GM12874 (cell line): ENCODE measurements around the gene TPRG1.

Experiments used
- CTCF ChIP-seq: IDR thresholded peaks from 2 replicates; pipeline ENCODE4 v1.5.1; 2011; ENCODE audit warnings: low read depth, mild to moderate bottlenecking, control low read depth, low read length, moderate library complexity; ENCODE audit not compliant: insufficient read depth

The TPRG1 gene

DNA sequence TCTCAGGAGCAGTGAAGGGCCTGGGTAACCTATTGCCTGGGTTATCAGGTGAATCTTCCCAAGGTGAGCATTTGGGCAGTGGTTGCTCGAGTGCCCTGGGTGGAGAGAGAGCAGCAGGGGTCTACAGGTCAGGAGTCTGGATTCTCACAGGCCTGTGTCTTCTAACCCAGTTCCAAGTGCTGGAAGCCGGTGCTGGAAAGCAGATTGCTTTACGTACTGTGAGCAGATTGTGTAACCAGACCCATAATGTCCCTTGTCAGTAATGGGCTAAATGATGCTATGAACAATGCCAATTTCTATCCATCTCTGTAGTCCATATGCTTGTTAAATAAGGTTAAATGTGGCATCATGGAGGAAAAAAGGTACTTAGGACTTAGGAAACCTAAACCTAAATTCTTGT lies 106.5 kb downstream of the TPRG1 start:
- no peak for TF ChIP-seq CTCF

GRCh38 chr3:189282189-189282588 lies 110.4 kb downstream of the TPRG1 start:
- no peak for TF ChIP-seq CTCF

- no peak for TF ChIP-seq CTCF
Measured at GRCh38 chr3:189282741-189283140, 111.0 kb downstream of the TPRG1 start.

GRCh38 chr3:189286188-189286587 lies 114.4 kb downstream of the TPRG1 start:
- TF ChIP-seq CTCF = no peak

GRCh38 chr3:189286916-189287315 lies 115.1 kb downstream of the TPRG1 start:
- TF ChIP-seq CTCF = no peak

GRCh38 chr3:189288348-189289235 lies 116.8 kb downstream of the TPRG1 start:
- no peak for TF ChIP-seq CTCF

DNA sequence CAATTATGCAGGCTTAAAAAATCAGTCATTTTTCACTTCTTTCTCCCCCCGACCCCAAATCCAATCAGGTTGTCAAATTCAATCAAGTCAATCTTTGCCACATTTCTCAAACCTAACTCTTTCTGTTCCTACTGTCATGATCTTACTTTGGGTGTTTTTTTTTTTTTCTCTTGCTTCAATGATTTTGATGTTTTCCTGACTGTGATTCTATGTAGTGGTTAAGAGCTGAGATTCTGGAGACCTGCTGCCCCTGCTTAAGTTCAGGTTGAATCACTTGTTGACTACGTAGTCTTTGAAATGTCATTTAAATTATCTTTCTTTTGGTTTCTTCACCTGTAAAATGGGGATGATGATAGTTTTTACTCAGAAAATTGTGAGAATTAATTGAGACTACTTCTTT lies 117.5 kb downstream of the TPRG1 start:
- no peak for TF ChIP-seq CTCF
